Lower lobe of right lung (tissue), 2 donors: ENCODE results near the gene MATN4. TPM values are rescaled to one million over a fixed set of nuclear protein-coding genes. Genes with fewer than 3 reads are reported as not detected.
A peak's percentile ranks its signal among the peaks of the same experiment; 100 is the strongest.

Experiments
- ATAC-seq, 2 donors: fragments of 200-7000 bp; cut with Tn5 transposase; one replicate each; pipeline ENCODE4 v1.9.1; 2020 to 2022; ENCODE audit warnings: mild to moderate bottlenecking in 2 of 2, moderate library complexity in 2 of 2
- DNase-seq: peaks from one replicate; pipeline ENCODE4 v3.0.0-alpha.2; 2020
- H3K27ac ChIP-seq: fragments of 200-600 bp; one replicate; pipeline ENCODE4 v1.8.0; 2022
- H3K27me3 ChIP-seq: fragments of 200-600 bp; one replicate; pipeline ENCODE4 v1.8.0; 2022; ENCODE audit warnings: low read depth
- H3K36me3 ChIP-seq: fragments of 200-600 bp; one replicate; pipeline ENCODE4 v1.8.0; 2022; ENCODE audit warnings: mild to moderate bottlenecking
- H3K4me1 ChIP-seq: fragments of 200-600 bp; one replicate; pipeline ENCODE4 v1.8.0; 2022
- H3K4me3 ChIP-seq: fragments of 200-600 bp; one replicate; pipeline ENCODE4 v1.8.0; 2022; ENCODE audit warnings: mild to moderate bottlenecking
- H3K9me3 ChIP-seq: fragments of 200-600 bp; one replicate; pipeline ENCODE4 v1.8.0; 2022
- CTCF ChIP-seq: fragments of 200-600 bp; IDR thresholded peaks from one replicate; pipeline ENCODE4 v1.8.0; 2022; ENCODE audit warnings: antibody characterized with exemption, mild to moderate bottlenecking
- intact Hi-C: fragments of 100-400 bp; cut with DNase I; formaldehyde crosslinking; loops from one replicate; pipeline ENCODE4 v1.11.0; 2022
- total RNA-seq: library from RNA; stranded (reverse); fragmentation: NEBNext Ultra II Directional; extraction: Animal tissue kit (Norgen Biotek cat#: 25700); gene quantifications from one replicate; pipeline ENCODE4 v1.2.1, GENCODE V29; 2021
- donor health status: DM: no; HTN: yes; CAD: no; lungs with severe emphysema.

Gene MATN4
- total RNA-seq, 1 donor from 2014 or later: not detected

DNA sequence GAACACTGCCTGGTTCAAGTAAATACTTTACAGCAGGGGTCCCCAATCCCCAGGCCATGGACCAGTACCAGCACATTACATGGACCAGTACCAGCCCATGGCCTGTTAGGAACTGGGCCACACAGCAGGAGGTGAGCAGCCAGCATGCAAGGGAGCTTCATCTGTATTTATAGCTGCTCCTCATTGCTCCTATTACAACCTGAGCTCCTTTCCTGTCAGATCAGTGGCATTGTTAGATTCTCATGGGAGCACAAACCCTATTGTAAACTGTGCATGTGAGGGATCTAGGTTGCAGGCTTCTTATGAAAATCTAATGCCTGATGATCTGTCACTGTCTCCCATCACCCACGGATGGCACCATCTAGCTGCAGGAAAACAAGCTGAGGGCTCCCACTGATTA is 13.4 kb downstream of the MATN4 start:
- H3K27ac ChIP-seq: no peak overlapping the region
- intact Hi-C loops: no loop called here
- no peaks in the 10 kb centered on the region for H3K9me3 ChIP-seq
- no peaks in the 10 kb centered on the region for H3K36me3 ChIP-seq
- ATAC-seq (no peak), DNase-seq (no peak)
- TF ChIP-seq CTCF: no peak
- peaks cover 13% of the 10 kb centered on the region for H3K27me3 ChIP-seq
- peaks cover 25% of the 10 kb centered on the region for H3K4me1 ChIP-seq
- no peak overlapping the region for H3K4me3 ChIP-seq

GRCh38 chr20:45294003-45294368 is 14.1 kb downstream of the MATN4 start:
- no peak for ATAC-seq
- no peaks in the 10 kb centered on the region for H3K36me3 ChIP-seq
- peak overlapping the region; percentile 78 for H3K27ac ChIP-seq
- peak; percentile 7 for TF ChIP-seq CTCF
- H3K9me3 ChIP-seq: no peaks in the 10 kb centered on the region
- intact Hi-C loops: no loop called here
- peaks cover 13% of the 10 kb centered on the region for H3K27me3 ChIP-seq
- H3K4me3 ChIP-seq: peak overlapping the region; percentile 68
- DNase-seq: no peak
- peaks cover 25% of the 10 kb centered on the region for H3K4me1 ChIP-seq

DNA sequence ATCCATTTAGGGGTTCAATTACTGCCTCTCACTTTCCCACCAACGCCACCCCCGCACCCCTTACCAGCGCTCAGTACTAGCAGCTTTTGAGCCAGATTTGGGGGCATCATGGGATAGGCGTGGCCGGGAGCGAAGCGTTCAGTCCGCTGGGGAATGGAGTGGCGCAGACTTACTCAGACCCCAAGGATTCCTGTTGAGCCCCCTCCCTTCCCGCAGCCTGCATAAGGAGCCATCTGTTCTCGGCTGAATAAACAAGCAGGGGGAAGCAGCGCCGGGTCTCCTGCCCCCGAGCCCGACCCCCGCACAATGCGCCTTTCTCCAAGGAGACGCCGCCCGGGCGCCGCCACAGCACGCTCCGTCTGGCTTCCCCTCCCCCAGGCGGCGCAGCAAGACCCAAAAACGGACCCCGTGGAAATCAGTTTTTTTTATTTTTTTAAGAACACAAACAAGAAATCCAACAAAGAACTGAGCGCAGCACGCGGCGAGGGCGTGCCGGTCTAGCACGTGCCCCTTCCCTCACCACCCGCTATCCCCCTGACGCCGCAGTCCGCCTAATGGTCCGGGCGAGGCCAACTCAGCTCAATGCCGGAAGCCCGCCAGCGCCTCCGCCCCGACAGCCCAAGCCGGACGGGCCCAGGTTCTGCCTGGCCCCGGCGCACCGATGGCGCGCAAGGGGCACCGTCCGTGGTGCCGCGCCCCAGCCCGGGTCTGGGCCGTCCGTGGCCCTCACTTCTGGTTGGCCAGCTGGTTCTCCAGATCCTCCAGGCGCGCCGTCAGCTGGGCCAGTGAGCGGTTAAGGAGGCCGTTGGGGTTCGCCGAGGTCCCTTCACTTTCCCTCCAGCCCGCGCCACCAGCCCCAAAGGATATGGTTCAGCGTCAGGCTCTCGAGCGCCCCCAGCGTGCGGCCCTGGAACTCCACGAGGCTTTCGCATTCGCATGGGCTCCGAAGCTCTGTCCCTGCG is 14.8 kb downstream of the MATN4 start:
- TF ChIP-seq CTCF: peak; percentile 98
- Histone ChIP-seq H3K9me3 (no peaks in the 10 kb centered on the region), H3K27ac (peak overlapping the region; percentile 78), H3K4me1 (peaks cover 25% of the 10 kb centered on the region), H3K27me3 (peaks cover 13% of the 10 kb centered on the region), H3K4me3 (peak overlapping the region; percentile 68), H3K36me3 (no peaks in the 10 kb centered on the region)
- DNase-seq: peak; percentile 93
- intact Hi-C loops: no loop called here
- peak; percentile 93 to 94 for ATAC-seq

- Histone ChIP-seq H3K36me3 (no peaks in the 10 kb centered on the region), H3K27ac (no peak overlapping the region), H3K9me3 (no peaks in the 10 kb centered on the region), H3K27me3 (peaks cover 13% of the 10 kb centered on the region), H3K4me3 (no peak overlapping the region), H3K4me1 (peaks cover 25% of the 10 kb centered on the region)
- no peak for ATAC-seq
- intact Hi-C loops: no loop called here
- TF ChIP-seq CTCF: no peak
- no peak for DNase-seq
These were observed 15.8 kb downstream of the MATN4 start for GRCh38 chr20:45292343-45292742.

DNA sequence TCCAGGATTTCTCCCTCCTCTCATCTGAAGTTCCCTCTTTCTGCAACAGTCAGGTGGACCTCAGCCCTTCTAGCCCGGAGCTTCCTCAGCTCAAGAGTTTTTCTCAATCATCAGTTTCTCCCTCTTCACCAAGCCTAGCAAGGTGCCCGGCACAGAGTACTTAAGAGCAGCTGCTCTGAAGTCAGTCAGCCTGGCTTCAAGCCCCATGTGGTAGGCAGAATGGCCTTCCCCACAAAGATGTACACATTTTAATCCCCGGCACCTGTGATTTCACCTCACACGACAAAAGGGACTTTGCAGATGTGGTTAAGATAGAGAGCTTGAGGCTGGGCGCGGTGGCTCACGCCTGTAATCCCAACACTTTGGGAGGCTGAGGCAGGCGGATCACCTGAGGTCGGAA is 16.6 kb downstream of the MATN4 start:
- no peak for TF ChIP-seq CTCF
- Histone ChIP-seq H3K4me3 (no peak overlapping the region), H3K36me3 (no peaks in the 10 kb centered on the region), H3K4me1 (peaks cover 25% of the 10 kb centered on the region), H3K9me3 (no peaks in the 10 kb centered on the region), H3K27ac (no peak overlapping the region), H3K27me3 (peaks cover 13% of the 10 kb centered on the region)
- intact Hi-C loops: no loop called here
- DNase-seq (no peak), ATAC-seq (no peak)
